ENCODE results near the gene FNDC3B. TPM values are rescaled to one million over a fixed set of nuclear protein-coding genes. Genes with fewer than 3 reads are reported as not detected.
A peak's percentile ranks its signal among the peaks of the same experiment; 100 is the strongest.

FNDC3B gene
- total and polyA plus RNA-seq, 9 of the 15 experiments (the other 6 are each of a cell fraction or from before 2014, with no cell fraction given) = 7.0 to 35.8 (median 16.2) TPM

- H3K9me1 ChIP-seq (ENCODE audit: control insufficient read depth, insufficient read depth, low read length) = peaks cover 3% of the 10 kb centered on the region
- ChIA-PET POLR2A (interaction anchor here (1.1 to 2.1 kb wide), 5 partner anchors 9 to 23 kb away, joined by 3 to 8 read pairs (median 4); no protein-coding TSS in a partner anchor), CTCF (ENCODE audit: low intra/inter-chr PET ratio) (no interaction called here)
- no peak overlapping the region for H2AFZ ChIP-seq (ENCODE audit: low read depth, low read length)
- intact Hi-C loops (cut with micrococcal nuclease) (no loop called here), in situ Hi-C loops (cut with MboI) (no loop called here)
- peak overlapping the region; percentile 37; the same call in 1 of the 2 replicates for H3K4me2 ChIP-seq (ENCODE audit: insufficient read depth, low read length)
- peak overlapping the region in 1 of 2 experiments; percentile 14; a peak in 1 of 4 replicates for H3K9ac ChIP-seq (ENCODE audit: insufficient read depth in 1 of 2, low read depth in 2 of 2, low read length in 2 of 2)
- H4K20me1 ChIP-seq (replicated peaks; ENCODE audit: control insufficient read depth, insufficient read depth, low read length) = no peaks in the 10 kb centered on the region
- peaks cover 2 to 54% of the 10 kb centered on the region in 2 experiments; a peak in 4 of 5 replicates for H3K4me1 ChIP-seq (replicated peaks in 1 of 2; ENCODE audit: control insufficient read depth in 2 of 2, insufficient read depth in 2 of 2, low read length in 2 of 2)
- no peaks in the 10 kb centered on the region for H3K27me3 ChIP-seq (ENCODE audit: control insufficient read depth in 2 of 2, insufficient read depth in 2 of 2, low read length in 2 of 2)
- WGBS (ENCODE audit: insufficient coverage, low coverage, missing lambda C conversion rate) = 36% methylated on average over 7 of the region's 7 CpGs
- FAIRE-seq (no peak), DNase-seq (ENCODE audit: extremely low read depth in 1 of 4, low spot score in 3 of 4) (peak in 1 of 4 experiments; percentile 17), ATAC-seq (peak; percentile 31; the same call in 2 of the 3 replicates)
- BruUV-seq (replicated peaks) = no TSS peak
- H3K4me3 ChIP-seq = no peak overlapping the region
- peaks cover 11% of the 10 kb centered on the region for H3K36me3 ChIP-seq (ENCODE audit: control insufficient read depth, insufficient read depth, low read length)
- peak overlapping the region; percentile 43; the same call in 2 of the 3 replicates for H3K27ac ChIP-seq (ENCODE audit: extremely low read depth, low read depth, low read length)
- peaks cover 81% of the 10 kb centered on the region for H3K79me2 ChIP-seq (ENCODE audit: control insufficient read depth, insufficient read depth, low read length)
- H3K9me3 ChIP-seq (replicated peaks; ENCODE audit: control insufficient read depth, insufficient read depth, low read depth, low read length) = no peaks in the 10 kb centered on the region
- peak; percentile 74 for TF ChIP-seq ATF3 (IDR thresholded peaks at IDR 0.05)
- TF ChIP-seq ATF3 (CRISPR knock-in tag; conservative IDR thresholded peaks at IDR 0.05) = no peak
- peak; percentile 36; the same call in 1 of the 2 replicates for TF ChIP-seq HMBOX1 (IDR thresholded peaks at IDR 0.05)
- peak; percentile 61 for TF ChIP-seq GATAD2B (IDR thresholded peaks at IDR 0.05; ENCODE audit: borderline replicate concordance)
- no peak for TF ChIP-seq NR0B1 (IDR thresholded peaks at IDR 0.05; ENCODE audit: partially characterized antibody)
- 0 out of 2 replicates have a peak, but pooled peaks have one; percentile 17 for TF ChIP-seq ZNF197 (CRISPR knock-in tag; IDR thresholded peaks at IDR 0.05; ENCODE audit: low read depth)
- TF ChIP-seq HLTF (IDR thresholded peaks at IDR 0.05) = no peak
- peak; percentile 38 to 68; a peak in 2 of 4 replicates for TF ChIP-seq ZNF318 (IDR thresholded peaks at IDR 0.05; ENCODE audit: borderline replicate concordance in 1 of 2, low read depth in 1 of 2)
Measured at GRCh38 chr3:172140499-172141391, 101.4 kb downstream of the FNDC3B start.
